GM12878 (cell line): ENCODE measurements around the gene SCEL. TPM values are rescaled to one million over a fixed set of nuclear protein-coding genes. Genes with fewer than 3 reads are reported as not detected.
"Not testable (repeated sequence)": the region's sequence is repeated elsewhere in the genome, so short reads cannot be mapped to it uniquely, and the experiment has no call there.

Experiments
- ATAC-seq: fragments of 200-7000 bp; cut with Tn5 transposase; 3 replicates; pipeline ENCODE4 v1.9.1; 2020; ENCODE audit warnings: mild to moderate bottlenecking, moderate library complexity
- BruUV-seq: library from RNA; stranded (reverse); fragments of 400-500 nt; replicated peaks from 2 replicates; lab custom pipeline; 2021; lab: Mats Ljungman, UMichigan
- CTCF ChIA-PET: fragments of 300-600 bp; sonication (Branson Sonifier 250); formaldehyde crosslinking; extraction: SDS; loops from one replicate; lab custom pipeline; 2021; ENCODE audit warnings: inconsistent platforms; lab: Yijun Ruan, JAX
- POLR2A ChIA-PET: fragments of 350-600 bp; formaldehyde crosslinking; extraction: SDS; loops from one replicate; lab custom pipeline; 2021; ENCODE audit warnings: inconsistent platforms; lab: Charles Lee
- RAD21 ChIA-PET: fragments of 300-600 bp; sonication (Branson Sonifier 250); formaldehyde crosslinking; loops from one replicate; lab custom pipeline; 2023; ENCODE audit warnings: antibody characterized with exemption; ENCODE audit not compliant: unreplicated experiment; lab: Charles Lee
- SMC1A ChIA-PET: fragments of 300-600 bp; sonication (Branson Sonifier 250); formaldehyde crosslinking; loops from one replicate; lab custom pipeline; 2023; ENCODE audit not compliant: unreplicated experiment, uncharacterized antibody; lab: Charles Lee
- DNase-seq: peaks from one replicate; pipeline ENCODE4 v3.0.0-alpha.2; 2011; ENCODE audit warnings: low read depth, low spot score
- FAIRE-seq: peaks from 3 replicates; lab custom pipeline; 2011; peaks lifted over from hg19 to GRCh38; lab: Jason Lieb, UNC
- H2AFZ ChIP-seq: 2 replicates; pipeline ENCODE4 v1.6.0; 2011; ENCODE audit warnings: low read depth, low read length, control low read depth; ENCODE audit not compliant: control insufficient read depth
- H3K27ac ChIP-seq: 2 replicates; pipeline ENCODE4 v1.5.1; 2011; ENCODE audit warnings: control low read depth; ENCODE audit not compliant: control insufficient read depth, insufficient read depth
- H3K27me3 ChIP-seq, 2 experiments: replicated peaks in 1 of 2; 2 replicates each; pipeline versions ENCODE4 v1.6.0 to v1.6.1; 2011; ENCODE audit warnings: low read length in 1 of 2; ENCODE audit not compliant: control insufficient read depth in 2 of 2, insufficient read depth in 2 of 2
- H3K36me3 ChIP-seq, 2 experiments: 2 replicates each; pipeline ENCODE4 v1.5.1; 2011; ENCODE audit warnings: low read length in 1 of 2; ENCODE audit not compliant: control insufficient read depth in 2 of 2, insufficient read depth in 2 of 2
- H3K4me1 ChIP-seq: 2 replicates; pipeline ENCODE4 v1.6.1; 2011; ENCODE audit warnings: mild to moderate bottlenecking, low read length, moderate library complexity, mixed read lengths; ENCODE audit not compliant: control insufficient read depth, insufficient read depth
- H3K4me2 ChIP-seq: 2 replicates; pipeline ENCODE4 v1.6.0; 2011; ENCODE audit warnings: control low read depth; ENCODE audit not compliant: control insufficient read depth, insufficient read depth
- H3K4me3 ChIP-seq: fragments of 200-600 bp; sonication (generic); 2 replicates; pipeline ENCODE4 v1.5.1; 2016
- H3K79me2 ChIP-seq: 2 replicates; pipeline ENCODE4 v1.6.0; 2011; ENCODE audit warnings: low read length; ENCODE audit not compliant: control insufficient read depth, insufficient read depth
- H3K9ac ChIP-seq: 2 replicates; pipeline ENCODE4 v1.8.0; 2011; ENCODE audit warnings: low read length, control low read depth, mixed read lengths; ENCODE audit not compliant: control insufficient read depth, insufficient read depth
- H3K9me3 ChIP-seq: replicated peaks from 3 replicates; pipeline ENCODE4 v1.5.1; 2011; ENCODE audit warnings: mild to moderate bottlenecking, low read length; ENCODE audit not compliant: control insufficient read depth, insufficient read depth
- H4K20me1 ChIP-seq: 2 replicates; pipeline ENCODE4 v1.6.0; 2011; ENCODE audit not compliant: control insufficient read depth, insufficient read depth
- ASH2L ChIP-seq: fragments of 300-600, 200-600 bp; sonication (generic); IDR thresholded peaks from 2 replicates; pipeline ENCODE4 v1.6.1; 2017; ENCODE audit warnings: low read depth, mild to moderate bottlenecking, borderline replicate concordance
- BACH1 ChIP-seq: fragments of 450-650 bp; IDR thresholded peaks from 2 replicates; pipeline ENCODE4 v1.6.1; 2017; ENCODE audit warnings: mild to moderate bottlenecking, borderline replicate concordance
- BCL11A ChIP-seq: IDR thresholded peaks from 2 replicates; pipeline ENCODE4 v1.6.1; 2011; ENCODE audit warnings: low read depth, low read length
- CBX5 ChIP-seq: sonication (generic); IDR thresholded peaks from 2 replicates; pipeline ENCODE4 v1.6.1; 2016; ENCODE audit warnings: low read depth, moderate library complexity, mild to moderate bottlenecking, inconsistent platforms
- CHD1 ChIP-seq: IDR thresholded peaks from 2 replicates; pipeline ENCODE4 v1.6.1; 2012; ENCODE audit warnings: low read depth, low read length, improper control_type of control experiment
- CHD2 ChIP-seq: IDR thresholded peaks from 2 replicates; pipeline ENCODE4 v1.6.1; 2011; ENCODE audit warnings: low read depth, low read length, improper control_type of control experiment, borderline replicate concordance
- CREM ChIP-seq: IDR thresholded peaks from 2 replicates; pipeline ENCODE4 v1.6.1; 2014; ENCODE audit warnings: antibody characterized with exemption, low read depth
- EGR1 ChIP-seq, 2 experiments: IDR thresholded peaks; 1 replicate in 1 of 2; 2 replicates in 1 of 2; pipeline ENCODE4 v1.6.1; 2011 to 2012; ENCODE audit warnings: low read depth in 2 of 2, low read length in 2 of 2, borderline replicate concordance in 1 of 2, mild to moderate bottlenecking in 1 of 2, moderate library complexity in 1 of 2
- HDAC2 ChIP-seq: fragments of 200-600 bp; sonication (generic); IDR thresholded peaks from 2 replicates; pipeline ENCODE4 v1.6.1; 2017
- HSF1 ChIP-seq: fragments of 150-350 bp; IDR thresholded peaks from 2 replicates; pipeline ENCODE4 v1.6.1; 2014; ENCODE audit warnings: mild to moderate bottlenecking, low read depth, low read length
- KLF5 ChIP-seq: fragments of 450-650 bp; IDR thresholded peaks from 2 replicates; pipeline ENCODE4 v1.6.1; 2014; ENCODE audit warnings: mild to moderate bottlenecking; ENCODE audit not compliant: partially characterized antibody
- MXI1 ChIP-seq: fragments of 150-350 bp; IDR thresholded peaks from 2 replicates; pipeline ENCODE4 v1.6.1; 2011; ENCODE audit warnings: low read depth, mild to moderate bottlenecking, inconsistent platforms, low read length, improper control_type of control experiment
- POLR2AphosphoS2 ChIP-seq: IDR thresholded peaks from 2 replicates; pipeline ENCODE4 v1.6.1; 2011; ENCODE audit warnings: low read depth, mild to moderate bottlenecking, low read length, improper control_type of control experiment, moderate library complexity
- RELA ChIP-seq: fragments of 450-650 bp; IDR thresholded peaks from 2 replicates; pipeline ENCODE4 v1.8.0; 2014; ENCODE audit warnings: borderline replicate concordance; ENCODE audit not compliant: partially characterized antibody
- RELB ChIP-seq: fragments of 450-650 bp; IDR thresholded peaks from 2 replicates; pipeline ENCODE4 v1.6.1; 2017; ENCODE audit warnings: low read depth, mild to moderate bottlenecking, moderate library complexity
- SIN3A ChIP-seq: IDR thresholded peaks from 2 replicates; pipeline ENCODE4 v1.6.1; 2012; ENCODE audit warnings: low read depth, low read length, improper control_type of control experiment
- STAT3 ChIP-seq: IDR thresholded peaks from 2 replicates; pipeline ENCODE4 v1.6.1; 2011; ENCODE audit warnings: low read depth, low read length, improper control_type of control experiment
- SUPT20H ChIP-seq: IDR thresholded peaks from 2 replicates; pipeline ENCODE4 v1.6.1; 2011; ENCODE audit warnings: low read depth, mild to moderate bottlenecking, low read length, moderate library complexity, borderline replicate concordance; ENCODE audit not compliant: control insufficient read depth
- YBX1 ChIP-seq: fragments of 450-650 bp; IDR thresholded peaks from 2 replicates; pipeline ENCODE4 v1.6.1; 2016; ENCODE audit warnings: antibody characterized with exemption
- WGBS: methylation state at CpG from one replicate; pipeline ENCODE4 v1.1.6; 2016; ENCODE audit warnings: low lambda C conversion rate; ENCODE audit not compliant: insufficient replicate concordance, insufficient coverage; ENCODE audit errors: missing lambda C conversion rate; 5-methylcytosine and 5-hydroxymethylcytosine counted together
- in situ Hi-C: fragments of 300-500 bp; cut with MboI; formaldehyde crosslinking; loops from 9 replicates; pipeline ENCODE4 v1.14.3; 2018; ENCODE audit warnings: mixed read lengths
- intact Hi-C: fragments of 100-400 bp; cut with micrococcal nuclease; formaldehyde crosslinking; loops from one replicate; pipeline ENCODE4 v1.14.2; 2022; ENCODE audit not compliant: unreplicated experiment
- polyA plus RNA-seq, 11 experiments: library from polyadenylated mRNA; depleted of rRNA in 4 of 11; unstranded in 6 of 11; stranded (reverse) in 5 of 11; fragments of >200 nt; fragmentation: Nextera tagmentation in 4 of 11; fragmentation: Illumina TruSeq in 1 of 11; extraction: Ambion mirVana in 4 of 11; extraction: Trizol in 1 of 11; gene quantifications; 1 replicate in 1 of 11; 2 replicates in 10 of 11; pipeline versions ENCODE4 v1.2.1 to v1.2.3, GENCODE V29; 2011 to 2016; ENCODE audit warnings: inconsistent platforms in 2 of 11, missing spikeins in 2 of 11, low read depth in 1 of 11
- total RNA-seq, 4 experiments: library from RNA; depleted of rRNA in 3 of 4; stranded (reverse); fragments of >200 nt in 3 of 4; fragmentation: Illumina TruSeq in 1 of 4; extraction: Trizol in 1 of 4; gene quantifications; 2 replicates each; pipeline versions ENCODE4 v1.2.1 to v1.2.3, GENCODE V29; 2013 to 2021

SCEL gene
- total and polyA plus RNA-seq, 10 of the 15 experiments (the other 5 are each of a cell fraction or from before 2014, with no cell fraction given), result 0.09 to 0.68 (median 0.16) TPM; not detected in 1

- DNase-seq (no peak), FAIRE-seq (no peak), ATAC-seq (no peak)
- POLR2A ChIA-PET, result no interaction called here
- BruUV-seq, result no TSS peak
- Histone ChIP-seq H3K27me3 (no peaks in the 10 kb centered on the region), H3K79me2 (no peaks in the 10 kb centered on the region), H3K27ac (no peak overlapping the region), H3K9ac (no peak overlapping the region), H2AFZ (no peak overlapping the region), H3K36me3 (no peaks in the 10 kb centered on the region), H4K20me1 (no peaks in the 10 kb centered on the region), H3K9me3 (no peaks in the 10 kb centered on the region), H3K4me3 (no peak overlapping the region), H3K4me1 (no peaks in the 10 kb centered on the region), H3K4me2 (no peak overlapping the region)
- intact Hi-C loops (no loop called here), in situ Hi-C loops (no loop called here)
- TF ChIP-seq HDAC2 (no peak), CHD2 (no peak), CHD1 (no peak), BCL11A (no peak), EGR1 (IDR thresholded peaks at IDR 0.05; ENCODE audit: borderline replicate concordance in 1 of 2, low read depth in 2 of 2, low read length in 2 of 2) (no peak), CBX5 (no peak), RELA (no peak), CREM (no peak), KLF5 (no peak), RELB (no peak), BACH1 (no peak), SUPT20H (no peak), YBX1 (no peak), POLR2AphosphoS2 (no peak), STAT3 (no peak), ASH2L (no peak), MXI1 (no peak), HSF1 (no peak), SIN3A (no peak)
- SMC1A ChIA-PET, result no interaction called here
- WGBS, result 39% methylated on average over 15 of the region's 15 CpGs
- CTCF ChIA-PET, result no interaction called here
- RAD21 ChIA-PET, result no interaction called here
Measured at GRCh38 chr13:77660841-77661250, 125.3 kb downstream of the SCEL start.

- H3K4me2 ChIP-seq, H3K27ac ChIP-seq, H3K79me2 ChIP-seq, intact Hi-C loops, H3K27me3 ChIP-seq, H3K36me3 ChIP-seq, DNase-seq, H3K9ac ChIP-seq, H4K20me1 ChIP-seq, FAIRE-seq, H3K4me3 ChIP-seq, H3K4me1 ChIP-seq, H2AFZ ChIP-seq, BruUV-seq, H3K9me3 ChIP-seq, CTCF ChIA-PET, POLR2A ChIA-PET, ATAC-seq, SMC1A ChIA-PET, in situ Hi-C loops, RAD21 ChIA-PET: not testable (repeated sequence)
- 68% methylated on average over 15 of the region's 16 CpGs for WGBS
Measured at GRCh38 chr13:77662301-77662700, 126.8 kb downstream of the SCEL start.
